Stomach (tissue), 4 donors: ENCODE measurements around the gene C17orf78.

Experiments used
- POLR2A ChIP-seq, 4 donors: fragments of 450-650 bp; IDR thresholded peaks; one replicate each; pipeline ENCODE4 v1.6.1; 2016; ENCODE audit warnings: antibody characterized with exemption in 4 of 4, control low read depth in 2 of 4, mild to moderate bottlenecking in 1 of 4, moderate library complexity in 1 of 4
- TF ChIP-seq, protein P1 (sequence below), 7 experiments: fragments of 450-650 bp in 4 of 7; fragments of 200-600 bp in 3 of 7; sonication (generic) in 3 of 7; IDR thresholded peaks; one replicate each; pipeline ENCODE4 v1.5.1; 2016 to 2019; ENCODE audit warnings: antibody characterized with exemption in 7 of 7, control low read depth in 2 of 7, mild to moderate bottlenecking in 1 of 7

DNA sequence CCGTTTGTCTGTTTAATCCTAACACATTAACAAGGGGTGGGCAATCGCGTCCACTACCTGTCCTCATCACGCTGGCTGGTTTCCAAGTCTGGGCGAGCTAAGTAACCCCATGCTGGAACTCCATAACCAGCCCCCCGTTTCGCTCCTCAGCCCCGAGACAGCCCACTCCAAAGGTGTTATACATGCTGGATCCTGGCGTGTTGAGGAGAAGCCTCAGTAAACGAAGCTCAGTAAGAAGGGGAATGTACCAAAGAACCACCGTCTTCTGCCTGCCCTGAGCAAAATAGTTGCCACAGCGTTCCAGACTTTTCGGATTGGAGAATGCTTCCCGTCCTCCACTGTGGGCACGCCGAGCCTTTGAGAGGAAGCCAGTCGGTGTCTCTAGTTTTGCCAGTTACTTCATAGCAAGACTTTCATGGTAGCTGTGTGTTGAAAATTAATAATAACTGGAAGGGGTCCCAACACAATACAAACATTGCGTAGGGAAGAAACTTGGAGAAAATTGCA lies 16.1 kb upstream of the C17orf78 start:
- TF ChIP-seq, protein P1, sequence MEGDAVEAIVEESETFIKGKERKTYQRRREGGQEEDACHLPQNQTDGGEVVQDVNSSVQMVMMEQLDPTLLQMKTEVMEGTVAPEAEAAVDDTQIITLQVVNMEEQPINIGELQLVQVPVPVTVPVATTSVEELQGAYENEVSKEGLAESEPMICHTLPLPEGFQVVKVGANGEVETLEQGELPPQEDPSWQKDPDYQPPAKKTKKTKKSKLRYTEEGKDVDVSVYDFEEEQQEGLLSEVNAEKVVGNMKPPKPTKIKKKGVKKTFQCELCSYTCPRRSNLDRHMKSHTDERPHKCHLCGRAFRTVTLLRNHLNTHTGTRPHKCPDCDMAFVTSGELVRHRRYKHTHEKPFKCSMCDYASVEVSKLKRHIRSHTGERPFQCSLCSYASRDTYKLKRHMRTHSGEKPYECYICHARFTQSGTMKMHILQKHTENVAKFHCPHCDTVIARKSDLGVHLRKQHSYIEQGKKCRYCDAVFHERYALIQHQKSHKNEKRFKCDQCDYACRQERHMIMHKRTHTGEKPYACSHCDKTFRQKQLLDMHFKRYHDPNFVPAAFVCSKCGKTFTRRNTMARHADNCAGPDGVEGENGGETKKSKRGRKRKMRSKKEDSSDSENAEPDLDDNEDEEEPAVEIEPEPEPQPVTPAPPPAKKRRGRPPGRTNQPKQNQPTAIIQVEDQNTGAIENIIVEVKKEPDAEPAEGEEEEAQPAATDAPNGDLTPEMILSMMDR (IDR thresholded peaks at IDR 0.05): no peak
- TF ChIP-seq POLR2A (IDR thresholded peaks at IDR 0.05): no peak
